ENCODE measurements around the gene PCGF1. TPM values are rescaled to one million over a fixed set of nuclear protein-coding genes. Genes with fewer than 3 reads are reported as not detected.

Gene PCGF1
- total and polyA plus RNA-seq, 9 of the 15 experiments (the other 6 are each of a cell fraction or from before 2014, with no cell fraction given), result 20.3 to 45.7 (median 29.3) TPM

GRCh38 chr2:74530239-74531187, 23.0 kb upstream of the PCGF1 start (continued):
- no peak for TF ChIP-seq ZBTB49 (CRISPR knock-in tag; IDR thresholded peaks at IDR 0.05; ENCODE audit: borderline replicate concordance)
- TF ChIP-seq ZNF282 (CRISPR knock-in tag; IDR thresholded peaks at IDR 0.05), result no peak
- no peak for TF ChIP-seq POLR3G (IDR thresholded peaks at IDR 0.05; ENCODE audit: extremely low read depth, insufficient read length, insufficient replicate concordance)
- no peak for TF ChIP-seq ZC3H4 (CRISPR knock-in tag; IDR thresholded peaks at IDR 0.05; ENCODE audit: borderline replicate concordance)
- peak in 1 of 2 experiments; percentile 88; a peak in 2 of 4 replicates for TF ChIP-seq UBTF (IDR thresholded peaks at IDR 0.05; ENCODE audit: borderline replicate concordance in 1 of 2, low read depth in 2 of 2, low read length in 2 of 2)
- TF ChIP-seq HMG20B (CRISPR knock-in tag; IDR thresholded peaks at IDR 0.05), result no peak
- TF ChIP-seq POLR3A (IDR thresholded peaks at IDR 0.05; ENCODE audit: borderline replicate concordance, extremely low read depth, insufficient read depth, insufficient read length), result no peak
- TF ChIP-seq CGGBP1 (CRISPR knock-in tag; IDR thresholded peaks at IDR 0.05), result no peak
- TF ChIP-seq CREB1 (IDR thresholded peaks at IDR 0.05), result peak; percentile 46; the same call in 1 of the 2 replicates
- TF ChIP-seq CREB1 (CRISPR knock-in tag; IDR thresholded peaks at IDR 0.05), result 0 out of 2 replicates have a peak, but pooled peaks have one; percentile 45
- no peak for TF ChIP-seq DNMT1 (IDR thresholded peaks at IDR 0.05)
- TF ChIP-seq NR2C1 (IDR thresholded peaks at IDR 0.05), result no peak; the same call in 1 of the 2 replicates
- no peak for TF ChIP-seq NR2C1 (tag; IDR thresholded peaks at IDR 0.05)
- TF ChIP-seq, protein P1, sequence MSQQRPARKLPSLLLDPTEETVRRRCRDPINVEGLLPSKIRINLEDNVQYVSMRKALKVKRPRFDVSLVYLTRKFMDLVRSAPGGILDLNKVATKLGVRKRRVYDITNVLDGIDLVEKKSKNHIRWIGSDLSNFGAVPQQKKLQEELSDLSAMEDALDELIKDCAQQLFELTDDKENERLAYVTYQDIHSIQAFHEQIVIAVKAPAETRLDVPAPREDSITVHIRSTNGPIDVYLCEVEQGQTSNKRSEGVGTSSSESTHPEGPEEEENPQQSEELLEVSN (IDR thresholded peaks at IDR 0.05; ENCODE audit: borderline replicate concordance in 1 of 2, extremely low read depth in 1 of 2, insufficient read depth in 1 of 2, insufficient read length in 1 of 2, low read depth in 1 of 2, low read length in 1 of 2, poor library complexity in 1 of 2, severe bottlenecking in 1 of 2), result peak; percentile 98
- no peak for TF ChIP-seq BRD4 (IDR thresholded peaks at IDR 0.05)
- no peak for TF ChIP-seq ZNF3 (CRISPR knock-in tag; IDR thresholded peaks at IDR 0.05)
- TF ChIP-seq HES1 (IDR thresholded peaks at IDR 0.05; ENCODE audit: low read depth), result no peak
- peak; percentile 96 for TF ChIP-seq TFAP4 (CRISPR knock-in tag; IDR thresholded peaks at IDR 0.05; ENCODE audit: borderline replicate concordance)
- TF ChIP-seq KLF10 (CRISPR knock-in tag; IDR thresholded peaks at IDR 0.05), result no peak

All from K562 (cell line).